Measurements from ENCODE around the gene MYO1E. TPM values are rescaled to one million over a fixed set of nuclear protein-coding genes. Genes with fewer than 3 reads are reported as not detected.

Gene MYO1E
- total RNA-seq, 4 donors from 2014 or later, result 23.3 to 99.8 (median 66.5) TPM

- Histone ChIP-seq H3K9me3 (no peaks in the 10 kb centered on the region), H3K27me3 (no peaks in the 10 kb centered on the region), H3K4me1 (no peaks in the 10 kb centered on the region), H3K27ac (no peak overlapping the region), H3K4me3 (no peak overlapping the region), H3K36me3 (no peaks in the 10 kb centered on the region)
- DNase-seq, result no peak
- intact Hi-C loops (cut with DNase I; ENCODE audit: low total_unique reads), result no loop called here
- TF ChIP-seq POLR2A (IDR thresholded peaks at IDR 0.05), result no peak
- TF ChIP-seq, protein P1, sequence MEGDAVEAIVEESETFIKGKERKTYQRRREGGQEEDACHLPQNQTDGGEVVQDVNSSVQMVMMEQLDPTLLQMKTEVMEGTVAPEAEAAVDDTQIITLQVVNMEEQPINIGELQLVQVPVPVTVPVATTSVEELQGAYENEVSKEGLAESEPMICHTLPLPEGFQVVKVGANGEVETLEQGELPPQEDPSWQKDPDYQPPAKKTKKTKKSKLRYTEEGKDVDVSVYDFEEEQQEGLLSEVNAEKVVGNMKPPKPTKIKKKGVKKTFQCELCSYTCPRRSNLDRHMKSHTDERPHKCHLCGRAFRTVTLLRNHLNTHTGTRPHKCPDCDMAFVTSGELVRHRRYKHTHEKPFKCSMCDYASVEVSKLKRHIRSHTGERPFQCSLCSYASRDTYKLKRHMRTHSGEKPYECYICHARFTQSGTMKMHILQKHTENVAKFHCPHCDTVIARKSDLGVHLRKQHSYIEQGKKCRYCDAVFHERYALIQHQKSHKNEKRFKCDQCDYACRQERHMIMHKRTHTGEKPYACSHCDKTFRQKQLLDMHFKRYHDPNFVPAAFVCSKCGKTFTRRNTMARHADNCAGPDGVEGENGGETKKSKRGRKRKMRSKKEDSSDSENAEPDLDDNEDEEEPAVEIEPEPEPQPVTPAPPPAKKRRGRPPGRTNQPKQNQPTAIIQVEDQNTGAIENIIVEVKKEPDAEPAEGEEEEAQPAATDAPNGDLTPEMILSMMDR (IDR thresholded peaks at IDR 0.05), result no peak
These were observed 40.9 kb upstream of the MYO1E start for GRCh38 chr15:59413577-59413976.

GRCh38 chr15:59410391-59410896, 37.8 kb upstream of the MYO1E start:
- Histone ChIP-seq H3K27me3 (no peaks in the 10 kb centered on the region), H3K4me3 (no peak overlapping the region), H3K36me3 (no peaks in the 10 kb centered on the region), H3K27ac (no peak overlapping the region), H3K4me1 (no peaks in the 10 kb centered on the region), H3K9me3 (no peaks in the 10 kb centered on the region)
- intact Hi-C loops (cut with DNase I; ENCODE audit: low total_unique reads), result no loop called here
- no peak for DNase-seq
- TF ChIP-seq, protein P1 (IDR thresholded peaks at IDR 0.05), result no peak
- TF ChIP-seq POLR2A (IDR thresholded peaks at IDR 0.05), result no peak

GRCh38 chr15:59407946-59408345, 35.3 kb upstream of the MYO1E start:
- H3K27me3 ChIP-seq, result no peaks in the 10 kb centered on the region
- H3K9me3 ChIP-seq, result no peaks in the 10 kb centered on the region
- H3K4me1 ChIP-seq, result no peaks in the 10 kb centered on the region
- no peak for DNase-seq
- intact Hi-C loops (cut with DNase I; ENCODE audit: low total_unique reads), result no loop called here
- H3K36me3 ChIP-seq, result no peaks in the 10 kb centered on the region
- H3K4me3 ChIP-seq, result no peak overlapping the region
- no peak overlapping the region for H3K27ac ChIP-seq
- TF ChIP-seq POLR2A (IDR thresholded peaks at IDR 0.05), result no peak
- TF ChIP-seq, protein P1 (IDR thresholded peaks at IDR 0.05), result no peak

DNA sequence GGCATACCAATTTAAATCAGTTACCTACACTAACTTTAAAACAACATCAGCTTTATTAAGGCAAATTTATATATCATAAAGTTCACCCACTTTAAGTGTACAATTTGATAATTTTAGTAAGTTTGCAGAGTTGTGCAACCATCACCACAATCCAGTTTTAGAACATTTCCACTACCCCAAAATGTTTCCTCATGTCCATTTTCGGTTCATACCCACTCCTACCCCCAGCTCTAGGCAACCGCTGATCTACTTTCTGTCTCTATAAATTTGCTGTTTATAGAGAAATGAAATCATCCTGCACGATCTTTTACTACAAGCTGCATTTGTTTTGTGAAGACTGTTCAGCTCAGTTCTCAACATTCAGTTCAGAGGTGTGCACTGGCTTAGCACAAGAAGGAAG, 33.8 kb upstream of the MYO1E start:
- Histone ChIP-seq H3K9me3 (no peaks in the 10 kb centered on the region), H3K4me3 (no peak overlapping the region), H3K36me3 (no peaks in the 10 kb centered on the region), H3K4me1 (no peaks in the 10 kb centered on the region), H3K27ac (no peak overlapping the region), H3K27me3 (no peaks in the 10 kb centered on the region)
- no peak for DNase-seq
- intact Hi-C loops (cut with DNase I; ENCODE audit: low total_unique reads), result no loop called here
- TF ChIP-seq POLR2A (IDR thresholded peaks at IDR 0.05), result no peak
- TF ChIP-seq, protein P1 (IDR thresholded peaks at IDR 0.05), result no peak

DNA sequence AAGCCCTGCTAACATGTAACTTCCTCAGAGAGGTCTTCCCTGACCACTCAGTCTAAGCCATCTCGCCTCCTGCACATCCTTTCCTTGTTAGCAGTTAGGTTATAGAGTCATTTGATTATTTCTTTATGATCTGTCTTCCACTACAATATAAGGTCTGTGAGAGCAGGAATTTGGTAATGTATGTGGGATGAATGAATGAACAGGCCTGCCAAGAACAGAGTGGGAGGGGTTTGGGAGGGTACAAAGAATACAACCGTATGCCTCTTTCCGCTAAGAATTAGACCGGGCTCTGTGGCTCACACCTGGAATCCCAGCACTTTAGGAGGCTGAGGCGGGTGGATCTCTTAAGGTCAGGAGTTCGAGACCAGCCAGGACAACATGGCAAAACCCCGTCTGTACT, 32.4 kb upstream of the MYO1E start:
- H3K36me3 ChIP-seq, result no peaks in the 10 kb centered on the region
- DNase-seq, result no peak
- H3K27ac ChIP-seq, result no peak overlapping the region
- H3K4me3 ChIP-seq, result no peak overlapping the region
- TF ChIP-seq, protein P1 (IDR thresholded peaks at IDR 0.05), result no peak
- no peak for TF ChIP-seq POLR2A (IDR thresholded peaks at IDR 0.05)
- H3K4me1 ChIP-seq, result no peaks in the 10 kb centered on the region
- H3K9me3 ChIP-seq, result no peaks in the 10 kb centered on the region
- no peaks in the 10 kb centered on the region for H3K27me3 ChIP-seq
- intact Hi-C loops (cut with DNase I; ENCODE audit: low total_unique reads), result no loop called here

All from uterus (tissue), 4 donors.